ENCODE results near the gene PTCHD1. TPM values are rescaled to one million over a fixed set of nuclear protein-coding genes. Genes with fewer than 3 reads are reported as not detected.

Gene PTCHD1
- total RNA-seq, 1 experiment from 2014 or later = not detected

DNA sequence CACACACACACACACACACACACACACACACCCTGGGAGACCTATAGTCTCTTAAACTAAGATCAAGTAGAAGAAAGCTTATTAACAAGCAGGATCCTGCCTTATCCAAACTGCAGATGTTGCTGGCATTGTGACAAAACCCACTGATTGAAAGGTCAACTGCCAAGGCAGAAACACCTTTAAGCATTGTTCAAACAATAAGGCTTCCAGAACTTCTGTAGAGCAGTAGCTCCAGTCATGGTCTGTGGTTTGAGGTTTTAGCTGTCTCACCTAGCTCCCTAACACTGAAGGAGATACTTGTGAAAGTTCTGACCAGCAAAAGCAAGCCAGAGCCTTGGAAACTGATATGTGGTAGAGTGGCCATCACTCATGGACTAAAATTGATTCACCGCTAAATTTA is 59.8 kb downstream of the PTCHD1 start:
- no TSS peak for BruUV-seq (replicated peaks)
- TF ChIP-seq CEBPB (IDR thresholded peaks at IDR 0.05; ENCODE audit: low read depth) = no peak
- TF ChIP-seq, protein P1, sequence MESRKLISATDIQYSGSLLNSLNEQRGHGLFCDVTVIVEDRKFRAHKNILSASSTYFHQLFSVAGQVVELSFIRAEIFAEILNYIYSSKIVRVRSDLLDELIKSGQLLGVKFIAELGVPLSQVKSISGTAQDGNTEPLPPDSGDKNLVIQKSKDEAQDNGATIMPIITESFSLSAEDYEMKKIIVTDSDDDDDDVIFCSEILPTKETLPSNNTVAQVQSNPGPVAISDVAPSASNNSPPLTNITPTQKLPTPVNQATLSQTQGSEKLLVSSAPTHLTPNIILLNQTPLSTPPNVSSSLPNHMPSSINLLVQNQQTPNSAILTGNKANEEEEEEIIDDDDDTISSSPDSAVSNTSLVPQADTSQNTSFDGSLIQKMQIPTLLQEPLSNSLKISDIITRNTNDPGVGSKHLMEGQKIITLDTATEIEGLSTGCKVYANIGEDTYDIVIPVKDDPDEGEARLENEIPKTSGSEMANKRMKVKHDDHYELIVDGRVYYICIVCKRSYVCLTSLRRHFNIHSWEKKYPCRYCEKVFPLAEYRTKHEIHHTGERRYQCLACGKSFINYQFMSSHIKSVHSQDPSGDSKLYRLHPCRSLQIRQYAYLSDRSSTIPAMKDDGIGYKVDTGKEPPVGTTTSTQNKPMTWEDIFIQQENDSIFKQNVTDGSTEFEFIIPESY (IDR thresholded peaks at IDR 0.05; ENCODE audit: extremely low read depth, insufficient replicate concordance, low read length) = no peak
- no peak for TF ChIP-seq ZFX (IDR thresholded peaks at IDR 0.05)
- no peak for TF ChIP-seq SIN3A (IDR thresholded peaks at IDR 0.05; ENCODE audit: low read depth)
- TF ChIP-seq ELF1 (IDR thresholded peaks at IDR 0.05; ENCODE audit: borderline replicate concordance, low read depth) = no peak
- TF ChIP-seq POLR2AphosphoS5 (IDR thresholded peaks at IDR 0.05; ENCODE audit: low read depth, low read length) = no peak
- TF ChIP-seq EZH2phosphoT487 (IDR thresholded peaks at IDR 0.05; ENCODE audit: borderline replicate concordance) = no peak
- POLR2A ChIA-PET = interaction anchor here (0.6 kb wide), 1 partner anchor 1248 kb away, joined by 3 read pairs; no protein-coding TSS in a partner anchor

DNA sequence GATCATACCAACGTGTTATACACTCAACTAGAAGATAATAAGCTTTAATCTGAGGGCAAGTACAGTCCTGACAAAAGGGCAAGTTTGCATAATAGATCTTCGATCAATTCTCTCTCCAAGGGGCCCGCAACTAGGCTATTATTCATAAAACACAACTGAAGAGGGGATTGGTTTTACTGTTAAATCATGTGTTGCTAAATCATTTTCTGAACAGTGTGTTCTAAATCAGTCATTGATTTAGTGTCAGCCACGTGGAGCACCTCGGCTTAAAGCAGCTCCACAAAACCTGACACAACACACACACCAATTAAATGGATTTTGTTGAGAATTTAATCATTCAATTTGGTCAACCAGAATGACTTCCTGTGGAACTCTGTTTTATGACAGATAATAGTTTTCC is 61.6 kb downstream of the PTCHD1 start:
- intact Hi-C loops (cut with micrococcal nuclease) = no loop called here
- Histone ChIP-seq H3K27me3 (ENCODE audit: insufficient read depth, low read length) (no peaks in the 10 kb centered on the region), H3K79me2 (ENCODE audit: insufficient read depth, low read length) (no peaks in the 10 kb centered on the region), H3K9ac (ENCODE audit: low read length) (no peak overlapping the region), H3K4me2 (ENCODE audit: low read length) (no peak overlapping the region), H2AFZ (ENCODE audit: low read depth, low read length, poor library complexity, severe bottlenecking) (no peak overlapping the region), H3K36me3 (ENCODE audit: control insufficient read depth in 1 of 2, insufficient read depth in 2 of 2, low read length in 2 of 2) (no peaks in the 10 kb centered on the region), H3K9me3 (ENCODE audit: control insufficient read depth in 1 of 2, insufficient read depth in 1 of 2, low read depth in 1 of 2, low read length in 2 of 2) (no peaks in the 10 kb centered on the region), H3K4me1 (ENCODE audit: control insufficient read depth in 1 of 2, insufficient read depth in 2 of 2, low read length in 2 of 2) (no peaks in the 10 kb centered on the region), H3K27ac (ENCODE audit: low read depth, low read length) (no peak overlapping the region), H3K4me3 (replicated peaks in 1 of 2; ENCODE audit: low read depth in 1 of 2, low read length in 2 of 2) (no peak overlapping the region), H4K20me1 (ENCODE audit: insufficient read depth) (no peaks in the 10 kb centered on the region), H3K9me2 (ENCODE audit: insufficient read depth) (no peaks in the 10 kb centered on the region)
- DNase-seq (ENCODE audit: low read depth, low spot score) = no peak
- BruUV-seq (replicated peaks) = no TSS peak
- RAD21 ChIA-PET (ENCODE audit: low non-redundant PET in 1 of 2, low total read pairs in 2 of 2, uncharacterized antibody in 2 of 2, unreplicated experiment in 2 of 2) = no interaction called here
- no peak for TF ChIP-seq POLR2AphosphoS5 (IDR thresholded peaks at IDR 0.05; ENCODE audit: low read depth, low read length)
- TF ChIP-seq SRF (IDR thresholded peaks at IDR 0.05; ENCODE audit: low read depth) = no peak
- TF ChIP-seq ZFX (IDR thresholded peaks at IDR 0.05) = no peak
- no peak for TF ChIP-seq RAD21 (IDR thresholded peaks at IDR 0.05; ENCODE audit: low read depth)
- TF ChIP-seq POLR2A (IDR thresholded peaks at IDR 0.05; ENCODE audit: borderline replicate concordance, extremely low read depth, insufficient read depth, insufficient read length) = no peak
- no peak for TF ChIP-seq CEBPB (IDR thresholded peaks at IDR 0.05; ENCODE audit: low read depth)
- no peak for TF ChIP-seq EZH2 (IDR thresholded peaks at IDR 0.05)
- no peak for TF ChIP-seq SIN3A (IDR thresholded peaks at IDR 0.05; ENCODE audit: low read depth)
- no peak for TF ChIP-seq ZNF274 (IDR thresholded peaks at IDR 0.05; ENCODE audit: low read depth, low read length)
- TF ChIP-seq EZH2phosphoT487 (IDR thresholded peaks at IDR 0.05; ENCODE audit: borderline replicate concordance) = no peak
- TF ChIP-seq, protein P1 (IDR thresholded peaks at IDR 0.05; ENCODE audit: extremely low read depth, insufficient replicate concordance, low read length) = no peak
- no peak for TF ChIP-seq TCF7L2 (IDR thresholded peaks at IDR 0.05; ENCODE audit: borderline replicate concordance, extremely low read depth, insufficient read depth, insufficient read length)
- no peak for TF ChIP-seq SP1 (IDR thresholded peaks at IDR 0.05; ENCODE audit: low read depth)
- CTCF ChIA-PET = no interaction called here
- no peak for ATAC-seq
- POLR2A ChIA-PET = no interaction called here

More for the DNA sequence above, 59.8 kb downstream of the PTCHD1 start:
- H3K79me2 ChIP-seq (ENCODE audit: insufficient read depth, low read length) = no peaks in the 10 kb centered on the region
- no peak overlapping the region for H3K4me3 ChIP-seq (replicated peaks in 1 of 2; ENCODE audit: low read depth in 1 of 2, low read length in 2 of 2)
- no peaks in the 10 kb centered on the region for H3K27me3 ChIP-seq (ENCODE audit: insufficient read depth, low read length)
- H4K20me1 ChIP-seq (ENCODE audit: insufficient read depth) = no peaks in the 10 kb centered on the region
- CTCF ChIA-PET = no interaction called here
- no peak for DNase-seq (ENCODE audit: low read depth, low spot score)
- no peaks in the 10 kb centered on the region for H3K9me3 ChIP-seq (ENCODE audit: control insufficient read depth in 1 of 2, insufficient read depth in 1 of 2, low read depth in 1 of 2, low read length in 2 of 2)
- H3K36me3 ChIP-seq (ENCODE audit: control insufficient read depth in 1 of 2, insufficient read depth in 2 of 2, low read length in 2 of 2) = no peaks in the 10 kb centered on the region
- no peaks in the 10 kb centered on the region for H3K9me2 ChIP-seq (ENCODE audit: insufficient read depth)
- H2AFZ ChIP-seq (ENCODE audit: low read depth, low read length, poor library complexity, severe bottlenecking) = no peak overlapping the region
- intact Hi-C loops (cut with micrococcal nuclease) = no loop called here
- H3K4me1 ChIP-seq (ENCODE audit: control insufficient read depth in 1 of 2, insufficient read depth in 2 of 2, low read length in 2 of 2) = no peaks in the 10 kb centered on the region
- no peak overlapping the region for H3K9ac ChIP-seq (ENCODE audit: low read length)
- RAD21 ChIA-PET (ENCODE audit: low non-redundant PET in 1 of 2, low total read pairs in 2 of 2, uncharacterized antibody in 2 of 2, unreplicated experiment in 2 of 2) = no interaction called here
- no peak overlapping the region for H3K27ac ChIP-seq (ENCODE audit: low read depth, low read length)
- no peak for ATAC-seq
- no peak overlapping the region for H3K4me2 ChIP-seq (ENCODE audit: low read length)
